ENCODE measurements around the gene CNTRL. TPM values are rescaled to one million over a fixed set of nuclear protein-coding genes. Genes with fewer than 3 reads are reported as not detected.

CNTRL gene
- total RNA-seq, 1 donor from 2014 or later, result 9.2 TPM

- peak; percentile 85 for TF ChIP-seq CTCF (conservative IDR thresholded peaks at IDR 0.05; ENCODE audit: low read depth, low read length)
- DNase-seq (ENCODE audit: low read depth), result no peak
- H3K4me3 ChIP-seq (ENCODE audit: low read depth, low read length), result no peak overlapping the region
Measured at GRCh38 chr9:121222524-121223171, 147.9 kb downstream of the CNTRL start.

GRCh38 chr9:121225240-121225639, 150.5 kb downstream of the CNTRL start:
- no peak for TF ChIP-seq CTCF (conservative IDR thresholded peaks at IDR 0.05; ENCODE audit: low read depth, low read length)
- H3K4me3 ChIP-seq (ENCODE audit: low read depth, low read length), result no peak overlapping the region
- DNase-seq (ENCODE audit: low read depth), result no peak

- no peak for DNase-seq (ENCODE audit: low read depth)
- TF ChIP-seq CTCF (conservative IDR thresholded peaks at IDR 0.05; ENCODE audit: low read depth, low read length), result no peak
- no peak overlapping the region for H3K4me3 ChIP-seq (ENCODE audit: low read depth, low read length)
Measured at GRCh38 chr9:121226175-121226574, 151.4 kb downstream of the CNTRL start.

Other genes starting within 250 kb of the CNTRL start
- 31.4 and 42.1 TPM in 2 replicates for gene PSMD5, start 232.0 kb upstream of the CNTRL start, total RNA-seq
- 86.2 and 122 TPM in 2 replicates for gene PHF19, start 197.8 kb upstream of the CNTRL start, total RNA-seq
- gene TRAF1, start 148.2 kb upstream of the CNTRL start, total RNA-seq, result 4.5 and 5.9 TPM in 2 replicates
- 0.52 and 0.65 TPM in 2 replicates for gene C5, start 24.7 kb upstream of the CNTRL start, total RNA-seq
- gene RAB14, start 126.9 kb downstream of the CNTRL start, total RNA-seq, result 15.5 and 16.7 TPM in 2 replicates
- 130 and 174 TPM in 2 replicates for gene GSN, start 193.2 kb downstream of the CNTRL start, total RNA-seq

Measured in epithelial cell of proximal tubule (primary cell).